Ishikawa (cell line): ENCODE measurements around the gene UBE4B.

Source experiments
- CEBPB ChIP-seq: IDR thresholded peaks from 2 replicates; pipeline ENCODE4 v1.6.1; 2012
- CREB1 ChIP-seq: IDR thresholded peaks from 2 replicates; pipeline ENCODE4 v1.6.1; 2012; ENCODE audit warnings: low read depth
- EGR1 ChIP-seq: IDR thresholded peaks from 2 replicates; pipeline ENCODE4 v1.6.1; 2012
- EP300 ChIP-seq: IDR thresholded peaks from 2 replicates; pipeline ENCODE4 v1.6.1; 2012; ENCODE audit warnings: borderline replicate concordance
- FOXM1 ChIP-seq: IDR thresholded peaks from 2 replicates; pipeline ENCODE4 v1.6.1; 2012; ENCODE audit warnings: low read depth, borderline replicate concordance
- MAX ChIP-seq: IDR thresholded peaks from 2 replicates; pipeline ENCODE4 v1.6.1; 2012
- RAD21 ChIP-seq: IDR thresholded peaks from 2 replicates; pipeline ENCODE4 v1.6.1; 2012; ENCODE audit warnings: low read depth
- REST ChIP-seq: IDR thresholded peaks from 2 replicates; pipeline ENCODE4 v1.6.1; 2012; ENCODE audit warnings: low read depth, mild to moderate bottlenecking
- TAF1 ChIP-seq: IDR thresholded peaks from 2 replicates; pipeline ENCODE4 v1.6.1; 2012; ENCODE audit warnings: low read depth, mild to moderate bottlenecking
- TCF12 ChIP-seq: IDR thresholded peaks from 2 replicates; pipeline ENCODE4 v1.6.1; 2012; ENCODE audit warnings: low read depth
- TEAD4 ChIP-seq: IDR thresholded peaks from 2 replicates; pipeline ENCODE4 v1.6.1; 2012
- USF1 ChIP-seq: IDR thresholded peaks from 2 replicates; pipeline ENCODE4 v1.6.1; 2012
- YY1 ChIP-seq: IDR thresholded peaks from 2 replicates; pipeline ENCODE4 v1.6.1; 2012; ENCODE audit warnings: low read depth
- ZBTB7A ChIP-seq: IDR thresholded peaks from 2 replicates; pipeline ENCODE4 v1.6.1; 2012; ENCODE audit warnings: low read depth

- TF ChIP-seq RAD21 (no peak), REST (no peak), EGR1 (no peak), FOXM1 (no peak), TCF12 (no peak), TAF1 (no peak), EP300 (no peak), ZBTB7A (no peak), TEAD4 (no peak), CREB1 (no peak), CEBPB (no peak), MAX (no peak), YY1 (no peak), USF1 (no peak)
Measured at GRCh38 chr1:10217748-10218441, 185.1 kb downstream of the UBE4B start.
